GM18861 (cell line): ENCODE results near the gene MAN1C1.

Source experiments
- ATAC-seq: cut with Tn5 transposase; IDR thresholded peaks from one replicate; pipeline ENCODE4 v1.9.1; 2021; ENCODE audit not compliant: unreplicated experiment

MAN1C1 gene

GRCh38 chr1:25711555-25712298 lies 95.1 kb downstream of the MAN1C1 start:
- ATAC-seq, result no peak

- no peak for ATAC-seq
These were observed 95.8 kb downstream of the MAN1C1 start for GRCh38 chr1:25712299-25712970.

- ATAC-seq, result no peak
These were observed 97.4 kb downstream of the MAN1C1 start for GRCh38 chr1:25713961-25714360.

DNA sequence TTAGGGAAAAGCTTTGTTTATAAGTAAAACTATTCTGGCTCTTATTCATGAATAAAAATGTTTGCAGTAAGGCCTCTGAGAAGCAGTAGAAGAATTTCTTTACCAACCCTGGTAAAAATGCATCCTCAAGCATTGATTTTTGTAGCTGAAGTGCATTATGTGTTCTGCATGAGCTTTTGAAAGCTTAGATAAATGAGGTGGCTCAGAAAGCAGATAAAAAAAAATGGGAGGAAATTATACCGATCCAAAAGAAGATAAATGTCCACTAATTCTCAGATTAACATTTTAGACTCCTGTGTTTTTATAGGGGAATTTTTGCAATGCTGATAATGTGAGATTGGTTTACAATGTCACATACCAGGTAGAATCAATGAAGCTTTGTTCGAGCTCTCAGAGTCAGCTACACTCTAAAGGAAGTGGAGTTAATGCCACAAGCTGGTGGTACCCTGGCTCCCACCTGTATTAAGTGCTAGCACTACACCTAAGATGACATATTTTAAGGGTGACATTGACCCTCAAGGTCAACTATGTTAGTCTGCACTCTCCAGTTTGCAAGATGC lies 97.9 kb downstream of the MAN1C1 start:
- no peak for ATAC-seq

DNA sequence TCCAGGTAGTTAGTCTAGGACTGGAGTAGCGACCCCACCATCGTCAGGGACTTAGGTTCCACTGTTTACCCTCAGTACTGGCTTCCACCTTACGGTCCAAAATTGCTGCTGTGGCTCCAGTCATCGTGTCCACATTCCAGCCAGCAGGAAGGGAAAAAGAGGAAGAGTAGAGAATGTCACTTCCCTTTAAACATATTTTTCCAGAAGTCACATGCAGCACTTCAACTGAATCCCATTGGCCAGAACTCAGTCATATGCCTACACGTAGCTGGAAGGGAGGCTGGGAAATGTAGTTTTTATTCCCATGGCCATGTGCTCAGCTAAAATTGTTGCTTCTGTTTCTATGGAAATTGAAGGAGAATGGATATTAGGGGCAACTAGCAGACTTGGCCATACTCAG lies 99.3 kb downstream of the MAN1C1 start:
- ATAC-seq, result no peak

DNA sequence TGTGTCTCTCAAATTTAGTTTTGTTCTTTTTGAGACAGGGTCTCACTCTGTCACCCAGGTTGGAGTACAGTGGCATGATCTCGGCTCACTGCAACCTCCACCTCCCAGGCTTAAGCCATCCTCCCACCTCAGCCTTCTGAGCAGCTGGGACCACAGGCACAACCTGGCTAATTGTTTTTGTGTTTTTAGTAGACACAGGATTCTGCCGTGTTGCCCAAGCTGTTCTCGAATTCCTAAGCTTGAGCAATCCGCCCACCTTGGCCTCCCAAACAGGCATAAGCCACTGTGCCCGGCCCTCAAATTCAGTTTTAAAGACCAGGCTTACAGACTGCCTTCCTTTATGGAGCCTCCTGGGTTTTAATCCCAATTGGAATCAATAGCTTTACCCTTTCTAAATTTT lies 99.7 kb downstream of the MAN1C1 start:
- ATAC-seq, result no peak

DNA sequence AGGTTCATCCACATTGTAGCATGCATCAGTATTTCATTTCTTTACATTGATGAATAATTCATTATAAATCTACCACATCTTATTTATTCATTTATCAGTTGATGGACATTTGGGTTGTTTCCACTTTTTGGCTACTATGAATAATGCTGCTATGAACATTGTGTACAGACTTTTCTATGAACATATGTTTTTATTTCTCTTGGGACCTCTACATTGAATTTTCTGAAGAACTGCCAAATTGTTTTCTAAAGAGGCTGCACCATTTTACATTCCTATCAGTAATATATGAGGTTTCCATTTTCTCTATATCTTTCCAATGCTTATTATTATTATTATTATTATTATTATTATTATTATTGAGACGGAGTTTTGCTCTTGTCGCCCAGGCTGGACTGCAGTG lies 102.1 kb downstream of the MAN1C1 start:
- no peak for ATAC-seq

DNA sequence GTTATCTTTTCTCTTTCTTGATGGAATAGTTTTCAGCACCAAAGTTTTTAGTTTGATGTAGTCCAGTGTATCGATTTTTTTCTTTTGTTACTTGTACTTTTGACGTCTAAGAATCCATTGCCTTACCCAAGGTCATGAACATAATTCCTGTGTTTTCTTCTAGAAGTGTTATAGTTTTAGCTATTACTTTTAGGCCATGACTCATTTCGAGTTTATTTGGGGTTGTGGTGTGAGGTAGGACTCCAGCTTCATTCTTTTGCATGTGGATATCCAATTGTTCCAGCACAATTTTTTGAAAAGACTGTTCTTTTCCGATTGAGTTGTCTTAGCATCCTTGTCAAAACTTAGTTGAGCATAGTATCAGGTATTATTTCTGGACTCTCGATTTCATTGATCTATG lies 104.0 kb downstream of the MAN1C1 start:
- ATAC-seq, result no peak

GRCh38 chr1:25723250-25723880 lies 106.8 kb downstream of the MAN1C1 start:
- ATAC-seq, result no peak

- ATAC-seq, result no peak
These were observed 107.6 kb downstream of the MAN1C1 start for GRCh38 chr1:25724201-25724600.

DNA sequence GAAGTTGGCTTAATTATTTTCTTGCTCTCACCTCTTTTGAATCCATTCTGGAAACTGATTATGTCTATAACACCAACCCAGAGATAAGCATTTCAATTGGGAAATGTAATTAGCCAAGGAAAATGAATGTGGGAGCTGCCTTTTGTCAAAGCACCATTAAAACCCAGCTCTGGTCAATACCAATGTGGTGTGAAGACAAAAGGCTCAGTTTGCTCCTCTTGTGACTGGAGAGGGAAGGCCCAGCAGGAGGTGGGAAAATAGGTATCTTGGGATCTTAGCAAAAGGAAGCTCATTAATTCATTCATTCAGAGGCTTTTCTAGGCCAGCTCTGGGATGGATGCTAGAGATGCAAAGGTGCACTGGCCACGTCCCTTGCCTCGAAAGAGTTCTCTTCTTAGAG lies 108.4 kb downstream of the MAN1C1 start:
- ATAC-seq, result no peak

DNA sequence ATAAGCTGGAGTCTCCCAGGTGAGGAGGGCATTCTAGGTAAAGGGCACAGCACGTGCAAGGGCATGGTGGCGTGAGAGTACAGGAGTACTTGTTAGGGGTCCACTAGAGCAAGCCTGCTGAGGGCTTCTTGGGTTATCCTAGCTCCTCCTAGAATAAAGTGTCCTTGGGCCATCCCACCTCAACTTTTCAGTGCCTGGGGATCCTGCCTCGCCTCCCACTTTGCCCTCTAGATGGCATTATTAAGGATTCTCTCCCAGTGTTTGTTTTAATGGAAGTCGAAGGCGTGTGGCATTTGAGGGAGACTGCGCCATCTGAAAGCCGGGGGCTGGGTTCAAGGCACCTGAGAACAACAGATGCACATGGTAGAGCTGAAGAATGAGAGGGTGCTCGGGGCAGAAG lies 108.9 kb downstream of the MAN1C1 start:
- ATAC-seq, result no peak

- ATAC-seq, result no peak
These were observed 110.5 kb downstream of the MAN1C1 start for GRCh38 chr1:25727088-25727487.

GRCh38 chr1:25727635-25728286 lies 111.2 kb downstream of the MAN1C1 start:
- no peak for ATAC-seq

DNA sequence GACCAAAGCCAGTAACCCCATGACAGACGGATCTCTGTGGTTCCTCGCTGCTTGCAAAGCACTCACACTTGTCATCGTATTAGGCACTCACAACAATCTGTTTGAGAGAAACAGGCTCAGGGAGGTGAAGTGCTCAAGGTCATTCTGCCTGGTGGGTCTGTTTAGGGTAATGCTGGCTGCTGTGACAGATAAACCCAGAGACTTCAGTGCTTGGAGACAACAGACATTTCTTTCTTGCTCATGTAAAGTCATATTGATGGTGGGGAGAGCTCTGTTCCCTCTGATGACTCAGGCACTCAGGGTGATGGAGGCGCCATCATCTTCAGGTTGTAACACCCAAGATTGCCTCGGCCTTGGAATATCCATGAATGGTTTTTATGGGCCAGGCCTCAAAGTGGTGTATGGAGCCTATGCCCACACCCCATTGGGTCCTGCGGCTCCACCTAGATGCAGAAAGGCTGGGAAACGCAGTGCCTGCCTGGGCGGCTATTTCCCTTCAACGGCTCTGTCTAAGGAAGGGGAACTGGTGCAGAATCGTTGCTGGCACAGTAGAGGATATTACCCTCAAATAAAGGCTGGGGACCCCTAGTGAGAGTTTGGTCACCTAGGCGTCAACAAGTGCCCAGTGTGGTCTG lies 111.8 kb downstream of the MAN1C1 start:
- ATAC-seq, result no peak

DNA sequence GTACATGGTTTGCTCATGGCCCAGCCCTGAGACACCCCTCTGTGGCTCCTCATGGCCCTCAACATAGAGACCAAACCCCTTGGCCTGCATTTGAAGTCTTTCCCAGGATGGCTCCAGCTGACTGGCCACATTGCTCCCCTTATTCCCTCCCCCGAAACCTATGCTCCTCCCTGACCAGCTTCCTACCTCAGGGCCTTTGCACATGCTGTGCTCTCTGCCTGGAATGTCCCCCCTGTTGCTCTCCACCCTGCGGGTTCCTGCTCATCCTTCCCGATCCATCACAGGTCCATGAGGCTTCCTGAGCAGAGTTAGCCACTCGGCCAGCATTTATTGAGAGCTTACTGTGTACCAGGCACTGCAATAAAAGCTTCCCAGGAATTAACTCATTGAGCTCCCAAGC lies 112.5 kb downstream of the MAN1C1 start:
- no peak for ATAC-seq

DNA sequence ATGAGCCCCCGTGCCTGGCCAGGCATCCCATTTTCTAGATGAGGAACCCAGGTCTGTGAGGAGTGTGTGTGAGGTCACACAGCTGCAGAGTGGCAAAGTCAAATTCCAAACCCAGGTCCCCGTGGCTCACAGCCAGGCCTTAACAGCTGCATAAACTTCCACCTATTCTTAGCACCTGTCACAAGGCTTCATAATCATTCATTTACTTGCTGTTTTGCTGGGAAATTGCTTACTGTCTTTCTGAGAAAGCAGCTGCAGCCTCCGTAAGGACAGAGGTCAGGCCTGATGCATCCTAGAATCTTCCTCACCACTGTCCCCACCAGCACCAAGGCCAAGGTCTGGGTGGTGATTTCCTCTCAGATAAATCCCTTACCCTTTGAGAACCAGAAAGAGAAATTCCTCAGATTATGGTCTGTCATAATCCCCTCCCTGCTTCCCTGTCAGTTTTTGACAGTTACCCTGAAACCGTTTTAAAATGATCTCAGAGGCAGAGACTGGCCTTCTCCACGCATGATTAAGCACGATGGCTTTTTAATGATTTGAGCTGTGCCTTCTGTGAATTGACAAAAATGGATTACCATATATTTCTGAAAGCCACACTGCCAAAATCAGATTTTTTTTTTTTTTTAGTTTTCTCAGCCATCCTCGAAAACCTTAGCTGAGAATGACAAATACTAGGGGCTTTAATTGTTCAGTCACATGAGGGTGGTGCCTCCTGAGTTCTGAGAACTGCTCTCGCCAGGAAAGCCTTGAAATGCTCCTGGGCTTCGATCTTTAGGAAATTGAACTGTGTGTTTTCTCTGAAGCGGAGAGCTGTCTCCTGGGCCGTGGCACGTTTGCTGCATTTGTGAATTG lies 113.4 kb downstream of the MAN1C1 start:
- no peak for ATAC-seq

DNA sequence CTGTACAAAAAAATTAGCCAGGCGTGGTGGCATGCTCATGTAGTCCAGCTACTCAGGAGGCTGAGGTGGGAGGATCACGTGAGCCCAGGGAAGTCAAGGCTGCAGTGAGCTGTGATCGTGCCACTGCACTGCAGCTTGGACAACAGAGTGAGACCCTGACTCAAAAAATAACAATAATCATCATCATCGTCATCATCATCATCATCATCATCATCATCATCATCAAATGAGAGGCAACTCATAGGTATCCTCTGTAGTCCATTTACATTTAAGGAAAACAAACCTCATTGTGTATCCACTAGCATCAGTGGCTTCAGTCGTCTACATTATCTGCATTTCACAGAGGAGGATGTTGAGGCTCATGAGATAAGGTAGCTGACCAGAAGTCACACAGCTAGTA lies 114.6 kb downstream of the MAN1C1 start:
- no peak for ATAC-seq

DNA sequence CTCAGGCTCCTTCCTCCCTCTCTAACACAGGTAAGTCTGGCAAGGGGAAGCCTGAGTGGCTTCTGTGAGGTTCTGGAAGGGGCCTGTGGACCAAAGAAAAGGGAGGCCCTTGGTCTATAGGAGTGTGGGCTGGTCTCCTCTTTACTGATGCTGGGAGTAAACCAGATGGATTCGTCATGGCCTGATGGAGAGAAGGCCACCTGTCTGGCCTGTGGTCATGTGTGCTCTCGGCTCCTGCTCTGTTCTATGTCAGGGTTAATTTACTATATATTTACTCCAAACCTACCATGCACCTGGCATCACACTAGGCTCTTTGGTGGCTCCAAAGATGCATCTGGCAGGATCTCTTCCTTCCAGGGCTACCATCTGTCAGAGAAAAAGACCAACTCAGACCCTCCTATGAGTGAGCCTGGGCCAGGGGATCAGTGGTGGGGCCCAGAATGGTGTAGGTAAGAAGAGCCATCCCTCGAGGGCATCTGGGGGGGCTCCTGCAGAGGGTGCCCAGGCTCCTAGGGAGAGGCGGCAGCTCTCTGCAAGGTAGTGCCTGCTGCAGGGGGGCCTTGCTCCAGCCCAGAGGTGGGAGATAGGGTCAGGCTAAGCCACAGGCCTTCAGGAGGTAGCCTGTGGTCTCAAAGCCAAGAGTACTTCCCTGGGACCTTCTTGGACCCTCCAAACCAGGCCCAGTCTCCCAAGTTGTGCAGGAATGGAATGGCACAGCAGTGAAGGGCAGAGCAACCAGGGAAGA lies 115.2 kb downstream of the MAN1C1 start:
- no peak for ATAC-seq
